ENCODE measurements around the gene PTPRT. TPM values are rescaled to one million over a fixed set of nuclear protein-coding genes. Genes with fewer than 3 reads are reported as not detected.

PTPRT gene
- total and polyA plus RNA-seq, 4 donors, result 0.14 to 2.8 (median 0.40) TPM

GRCh38 chr20:42594011-42594410, 595.7 kb downstream of the PTPRT start:
- Histone ChIP-seq H3K27ac (ENCODE audit: low read depth in 1 of 2, low read length in 2 of 2) (no peak overlapping the region), H3K9me3 (ENCODE audit: control insufficient read depth in 4 of 4, low read length in 3 of 4) (no peaks in the 10 kb centered on the region), H3K4me3 (ENCODE audit: low read depth in 1 of 3, low read length in 3 of 3) (no peak overlapping the region), H3K27me3 (ENCODE audit: control insufficient read depth in 4 of 4, insufficient read depth in 4 of 4, low read length in 3 of 4) (no peaks in the 10 kb centered on the region), H3K36me3 (ENCODE audit: control insufficient read depth in 4 of 4, insufficient read depth in 3 of 4, low read depth in 1 of 4, low read length in 3 of 4) (no peaks in the 10 kb centered on the region), H3K9ac (ENCODE audit: low read depth in 1 of 2, low read length in 2 of 2) (no peak overlapping the region), H3K4me1 (ENCODE audit: control insufficient read depth in 4 of 4, insufficient read depth in 4 of 4, low read length in 3 of 4) (no peaks in the 10 kb centered on the region)
- DNase-seq (ENCODE audit: low spot score), result no peak
- 77% methylated on average over 7 of the region's 7 CpGs for WGBS
- TF ChIP-seq, protein P1, sequence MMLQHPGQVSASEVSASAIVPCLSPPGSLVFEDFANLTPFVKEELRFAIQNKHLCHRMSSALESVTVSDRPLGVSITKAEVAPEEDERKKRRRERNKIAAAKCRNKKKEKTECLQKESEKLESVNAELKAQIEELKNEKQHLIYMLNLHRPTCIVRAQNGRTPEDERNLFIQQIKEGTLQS (IDR thresholded peaks at IDR 0.05), result no peak
- TF ChIP-seq, protein P2, sequence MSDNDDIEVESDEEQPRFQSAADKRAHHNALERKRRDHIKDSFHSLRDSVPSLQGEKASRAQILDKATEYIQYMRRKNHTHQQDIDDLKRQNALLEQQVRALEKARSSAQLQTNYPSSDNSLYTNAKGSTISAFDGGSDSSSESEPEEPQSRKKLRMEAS (IDR thresholded peaks at IDR 0.05), result no peak
- TF ChIP-seq HNF4A (conservative IDR thresholded peaks at IDR 0.05), result no peak

DNA sequence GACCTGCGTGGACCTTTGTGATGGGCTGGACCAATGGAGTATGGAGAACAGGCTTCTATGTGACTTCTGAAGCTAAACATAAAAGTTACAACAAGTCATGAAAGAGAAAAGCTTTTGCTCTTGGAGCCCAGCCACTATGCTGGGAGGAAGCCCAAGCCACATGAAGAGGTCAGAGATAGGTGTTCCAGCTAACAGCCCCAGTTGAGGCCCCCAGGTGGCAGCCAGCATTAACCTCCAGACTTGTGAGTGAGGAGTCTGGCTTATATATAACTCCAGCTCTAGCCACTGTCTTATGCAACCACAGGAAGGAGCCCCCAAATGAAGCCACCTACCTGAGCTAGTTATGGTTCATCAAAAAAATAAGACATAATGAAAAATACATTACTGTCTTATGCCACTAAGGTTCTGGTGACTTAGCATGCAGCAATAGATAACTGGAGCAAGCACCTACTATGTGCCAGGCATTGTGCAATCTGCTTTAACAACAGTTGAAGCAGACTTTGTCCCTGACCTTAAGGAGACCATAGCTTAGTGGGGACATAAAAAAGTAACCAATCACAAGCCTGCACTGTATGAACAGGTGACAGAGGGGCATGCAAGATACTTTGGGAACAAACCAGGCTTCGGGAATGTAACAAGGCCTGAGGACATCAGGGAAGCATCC, 599.6 kb downstream of the PTPRT start:
- no peak overlapping the region for H3K4me3 ChIP-seq (ENCODE audit: low read depth in 1 of 3, low read length in 3 of 3)
- H3K27ac ChIP-seq (ENCODE audit: low read depth in 1 of 2, low read length in 2 of 2), result no peak overlapping the region
- no peaks in the 10 kb centered on the region for H3K36me3 ChIP-seq (ENCODE audit: control insufficient read depth in 4 of 4, insufficient read depth in 3 of 4, low read depth in 1 of 4, low read length in 3 of 4)
- TF ChIP-seq YY1 (IDR thresholded peaks at IDR 0.05), result no peak
- TF ChIP-seq HNF4G (IDR thresholded peaks at IDR 0.05), result no peak
- TF ChIP-seq, protein P1 (IDR thresholded peaks at IDR 0.05), result no peak
- no peak for TF ChIP-seq RXRA (IDR thresholded peaks at IDR 0.05)
- peaks cover 0 to 3% (median 0%) of the 10 kb centered on the region in 4 donors for H3K27me3 ChIP-seq (ENCODE audit: control insufficient read depth in 4 of 4, insufficient read depth in 4 of 4, low read length in 3 of 4)
- no peak for DNase-seq (ENCODE audit: low spot score)
- H3K9me3 ChIP-seq (ENCODE audit: control insufficient read depth in 4 of 4, low read length in 3 of 4), result no peaks in the 10 kb centered on the region
- no peak overlapping the region for H3K9ac ChIP-seq (ENCODE audit: low read depth in 1 of 2, low read length in 2 of 2)
- no peaks in the 10 kb centered on the region for H3K4me1 ChIP-seq (ENCODE audit: control insufficient read depth in 4 of 4, insufficient read depth in 4 of 4, low read length in 3 of 4)
- WGBS, result 74% methylated on average over 2 of the region's 2 CpGs

- no peaks in the 10 kb centered on the region for H3K9me3 ChIP-seq (ENCODE audit: control insufficient read depth in 4 of 4, low read length in 3 of 4)
- H3K27ac ChIP-seq (ENCODE audit: low read depth in 1 of 2, low read length in 2 of 2), result no peak overlapping the region
- H3K4me1 ChIP-seq (ENCODE audit: control insufficient read depth in 4 of 4, insufficient read depth in 4 of 4, low read length in 3 of 4), result no peaks in the 10 kb centered on the region
- TF ChIP-seq RXRA (IDR thresholded peaks at IDR 0.05) (no peak), ZBTB33 (IDR thresholded peaks at IDR 0.05) (no peak), TAF1 (conservative IDR thresholded peaks at IDR 0.05) (no peak), JUND (IDR thresholded peaks at IDR 0.05) (no peak), HNF4A (conservative IDR thresholded peaks at IDR 0.05) (no peak), RAD21 (IDR thresholded peaks at IDR 0.05) (no peak)
- TF ChIP-seq, protein P3, sequence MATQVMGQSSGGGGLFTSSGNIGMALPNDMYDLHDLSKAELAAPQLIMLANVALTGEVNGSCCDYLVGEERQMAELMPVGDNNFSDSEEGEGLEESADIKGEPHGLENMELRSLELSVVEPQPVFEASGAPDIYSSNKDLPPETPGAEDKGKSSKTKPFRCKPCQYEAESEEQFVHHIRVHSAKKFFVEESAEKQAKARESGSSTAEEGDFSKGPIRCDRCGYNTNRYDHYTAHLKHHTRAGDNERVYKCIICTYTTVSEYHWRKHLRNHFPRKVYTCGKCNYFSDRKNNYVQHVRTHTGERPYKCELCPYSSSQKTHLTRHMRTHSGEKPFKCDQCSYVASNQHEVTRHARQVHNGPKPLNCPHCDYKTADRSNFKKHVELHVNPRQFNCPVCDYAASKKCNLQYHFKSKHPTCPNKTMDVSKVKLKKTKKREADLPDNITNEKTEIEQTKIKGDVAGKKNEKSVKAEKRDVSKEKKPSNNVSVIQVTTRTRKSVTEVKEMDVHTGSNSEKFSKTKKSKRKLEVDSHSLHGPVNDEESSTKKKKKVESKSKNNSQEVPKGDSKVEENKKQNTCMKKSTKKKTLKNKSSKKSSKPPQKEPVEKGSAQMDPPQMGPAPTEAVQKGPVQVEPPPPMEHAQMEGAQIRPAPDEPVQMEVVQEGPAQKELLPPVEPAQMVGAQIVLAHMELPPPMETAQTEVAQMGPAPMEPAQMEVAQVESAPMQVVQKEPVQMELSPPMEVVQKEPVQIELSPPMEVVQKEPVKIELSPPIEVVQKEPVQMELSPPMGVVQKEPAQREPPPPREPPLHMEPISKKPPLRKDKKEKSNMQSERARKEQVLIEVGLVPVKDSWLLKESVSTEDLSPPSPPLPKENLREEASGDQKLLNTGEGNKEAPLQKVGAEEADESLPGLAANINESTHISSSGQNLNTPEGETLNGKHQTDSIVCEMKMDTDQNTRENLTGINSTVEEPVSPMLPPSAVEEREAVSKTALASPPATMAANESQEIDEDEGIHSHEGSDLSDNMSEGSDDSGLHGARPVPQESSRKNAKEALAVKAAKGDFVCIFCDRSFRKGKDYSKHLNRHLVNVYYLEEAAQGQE (IDR thresholded peaks at IDR 0.05), result no peak
- H3K27me3 ChIP-seq (ENCODE audit: control insufficient read depth in 4 of 4, insufficient read depth in 4 of 4, low read length in 3 of 4), result peaks cover 0 to 3% (median 0%) of the 10 kb centered on the region in 4 donors
- no peak overlapping the region for H3K4me3 ChIP-seq (ENCODE audit: low read depth in 1 of 3, low read length in 3 of 3)
- 76% methylated on average over 2 of the region's 2 CpGs for WGBS
- no peak for DNase-seq (ENCODE audit: low spot score)
- H3K9ac ChIP-seq (ENCODE audit: low read depth in 1 of 2, low read length in 2 of 2), result no peak overlapping the region
- no peaks in the 10 kb centered on the region for H3K36me3 ChIP-seq (ENCODE audit: control insufficient read depth in 4 of 4, insufficient read depth in 3 of 4, low read depth in 1 of 4, low read length in 3 of 4)
Observed at GRCh38 chr20:42588847-42589246, 600.9 kb downstream of the PTPRT start.

All from liver (tissue), 9 donors.